B cell (primary cell): Measurements from ENCODE around the gene LGALS9C.
"Not testable (repeated sequence)": the region's sequence is repeated elsewhere in the genome, so short reads cannot be mapped to it uniquely, and the experiment has no call there.

Source experiments
- CTCF ChIP-seq: fragments of 200-600 bp; IDR thresholded peaks from one replicate; pipeline ENCODE4 v1.8.0; 2022; ENCODE audit warnings: antibody characterized with exemption, mild to moderate bottlenecking
- EZH2 ChIP-seq: IDR thresholded peaks from 2 replicates; pipeline ENCODE4 v1.6.1; 2012; ENCODE audit warnings: borderline replicate concordance, low read depth, mild to moderate bottlenecking, moderate library complexity, low read length; ENCODE audit not compliant: insufficient read depth, poor library complexity, severe bottlenecking

DNA sequence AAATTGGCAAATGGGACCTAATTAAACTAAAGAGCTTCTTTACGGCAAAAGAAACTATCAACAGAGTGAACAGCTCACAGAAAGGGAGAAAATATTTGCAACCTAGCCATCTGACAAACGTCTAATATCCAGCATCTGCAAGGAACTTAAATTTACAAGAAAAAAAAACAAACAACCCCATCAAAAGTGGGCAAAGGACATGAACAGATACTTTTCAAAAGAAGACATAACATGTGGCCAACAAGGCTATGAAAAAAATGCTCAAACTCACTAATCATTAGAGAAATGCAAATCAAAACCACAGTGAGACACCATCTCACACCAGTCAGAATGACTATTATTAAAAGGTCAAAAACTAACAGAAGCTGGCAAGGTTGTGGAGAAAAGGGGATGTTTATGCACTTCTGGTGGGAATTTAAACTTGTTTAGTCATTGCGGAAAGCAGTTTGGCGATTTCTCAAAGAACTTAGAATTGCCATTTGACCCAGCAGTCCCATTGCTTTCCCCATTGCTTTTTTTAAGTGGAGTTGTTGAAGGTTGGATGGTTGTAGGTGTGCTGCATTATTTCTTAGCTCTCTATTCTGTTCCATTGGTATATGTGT is 52.4 kb downstream of the LGALS9C start:
- TF ChIP-seq CTCF, EZH2: not testable (repeated sequence)
